Colonic mucosa (tissue), 4 donors: ENCODE data around the gene CCSER1. TPM values are rescaled to one million over a fixed set of nuclear protein-coding genes. Genes with fewer than 3 reads are reported as not detected.
"Not testable (repeated sequence)": the region's sequence is repeated elsewhere in the genome, so short reads cannot be mapped to it uniquely, and the experiment has no call there.

Experiments used
- DNase-seq: peaks from one replicate; pipeline ENCODE4 v3.0.0-alpha.2; 2020
- H3K27ac ChIP-seq: fragments of 200-600 bp; one replicate; pipeline ENCODE4 v1.8.0; 2021
- H3K27me3 ChIP-seq: fragments of 200-600 bp; one replicate; pipeline ENCODE4 v1.8.0; 2021
- H3K36me3 ChIP-seq: fragments of 200-600 bp; one replicate; pipeline ENCODE4 v1.8.0; 2021
- H3K4me1 ChIP-seq: fragments of 200-600 bp; one replicate; pipeline ENCODE4 v1.8.0; 2021; ENCODE audit warnings: mild to moderate bottlenecking
- H3K4me3 ChIP-seq: fragments of 200-600 bp; one replicate; pipeline ENCODE4 v1.8.0; 2021
- H3K9ac ChIP-seq, 2 donors: one replicate each; pipeline ENCODE4 v1.7.0; 2013; ENCODE audit warnings: control low read depth in 2 of 2, low read depth in 2 of 2, low read length in 2 of 2
- H3K9me3 ChIP-seq: fragments of 200-600 bp; one replicate; pipeline ENCODE4 v1.8.0; 2021
- intact Hi-C: fragments of 100-400 bp; cut with DNase I; formaldehyde crosslinking; loops from one replicate; pipeline ENCODE4 v1.14.1; 2022
- total RNA-seq, 2 donors: library from RNA; stranded (reverse); fragmentation: NEBNext Ultra II Directional in 1 of 2; extraction: Animal tissue kit (Norgen Biotek cat#: 25700) in 1 of 2; gene quantifications; one replicate each; pipeline ENCODE4 v1.2.1, GENCODE V29; 2021
- TF ChIP-seq, protein P1 (sequence below): fragments of 200-600 bp; IDR thresholded peaks from one replicate; pipeline ENCODE4 v1.8.0; 2022; ENCODE audit warnings: antibody characterized with exemption, mild to moderate bottlenecking
- donor health status: healthy.
- donor health status: DM: no; HTN: no; CAD: no.
- donor health status: DM: no; HTN: no; CAD: no.

CCSER1 gene
- total RNA-seq, 2 donors from 2014 or later: 11.2 to 13.4 TPM

DNA sequence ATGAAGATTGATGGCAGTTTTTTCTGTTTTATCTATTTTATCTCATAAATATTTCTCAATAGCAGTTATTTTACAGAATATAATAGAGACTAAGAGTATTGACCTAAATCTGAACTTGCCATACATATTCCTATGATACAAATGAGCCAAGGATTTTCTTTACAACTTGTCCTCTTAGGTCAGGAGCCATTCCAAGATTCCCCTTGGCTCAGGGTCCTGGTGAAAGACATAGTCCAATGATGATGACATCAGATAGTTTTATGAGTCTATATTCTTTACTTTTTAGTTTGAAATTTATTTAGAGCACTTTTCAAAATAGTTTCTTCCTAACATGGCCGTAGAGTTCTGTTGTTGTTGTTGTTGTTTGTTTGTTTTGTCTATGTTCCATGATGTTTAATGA is 1307.4 kb downstream of the CCSER1 start:
- TF ChIP-seq, protein P1, sequence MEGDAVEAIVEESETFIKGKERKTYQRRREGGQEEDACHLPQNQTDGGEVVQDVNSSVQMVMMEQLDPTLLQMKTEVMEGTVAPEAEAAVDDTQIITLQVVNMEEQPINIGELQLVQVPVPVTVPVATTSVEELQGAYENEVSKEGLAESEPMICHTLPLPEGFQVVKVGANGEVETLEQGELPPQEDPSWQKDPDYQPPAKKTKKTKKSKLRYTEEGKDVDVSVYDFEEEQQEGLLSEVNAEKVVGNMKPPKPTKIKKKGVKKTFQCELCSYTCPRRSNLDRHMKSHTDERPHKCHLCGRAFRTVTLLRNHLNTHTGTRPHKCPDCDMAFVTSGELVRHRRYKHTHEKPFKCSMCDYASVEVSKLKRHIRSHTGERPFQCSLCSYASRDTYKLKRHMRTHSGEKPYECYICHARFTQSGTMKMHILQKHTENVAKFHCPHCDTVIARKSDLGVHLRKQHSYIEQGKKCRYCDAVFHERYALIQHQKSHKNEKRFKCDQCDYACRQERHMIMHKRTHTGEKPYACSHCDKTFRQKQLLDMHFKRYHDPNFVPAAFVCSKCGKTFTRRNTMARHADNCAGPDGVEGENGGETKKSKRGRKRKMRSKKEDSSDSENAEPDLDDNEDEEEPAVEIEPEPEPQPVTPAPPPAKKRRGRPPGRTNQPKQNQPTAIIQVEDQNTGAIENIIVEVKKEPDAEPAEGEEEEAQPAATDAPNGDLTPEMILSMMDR: no peak

DNA sequence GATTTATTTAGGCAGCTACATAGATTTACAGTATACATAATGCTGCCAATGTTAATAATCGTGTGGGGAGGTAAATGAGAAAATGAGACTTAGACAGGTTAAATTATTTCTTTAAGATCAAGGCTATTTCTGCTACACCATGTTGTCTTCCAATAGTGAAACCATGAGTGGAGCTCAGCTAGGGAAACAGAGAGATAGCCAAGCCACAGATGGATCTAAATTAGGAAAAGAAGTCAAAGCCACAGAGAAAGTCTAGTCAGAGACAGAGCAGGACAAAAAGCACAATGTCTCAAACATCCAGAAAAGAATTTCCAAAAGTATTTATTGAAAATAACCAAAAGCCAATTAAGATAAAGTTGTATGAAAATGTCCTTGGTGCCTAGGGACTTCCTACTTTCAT is 1309.4 kb downstream of the CCSER1 start:
- Histone ChIP-seq H3K27ac (no peak overlapping the region), H3K4me1 (no peaks in the 10 kb centered on the region), H3K36me3 (no peaks in the 10 kb centered on the region), H3K27me3 (no peaks in the 10 kb centered on the region), H3K9me3 (no peaks in the 10 kb centered on the region), H3K9ac (no peak overlapping the region), H3K4me3 (no peak overlapping the region)
- TF ChIP-seq, protein P1: no peak
- intact Hi-C loops: no loop called here
- DNase-seq: no peak

More for the DNA sequence above, 1307.4 kb downstream of the CCSER1 start:
- Histone ChIP-seq H3K4me1 (no peaks in the 10 kb centered on the region), H3K9ac (no peak overlapping the region), H3K9me3 (no peaks in the 10 kb centered on the region), H3K36me3 (no peaks in the 10 kb centered on the region), H3K4me3 (no peak overlapping the region), H3K27me3 (no peaks in the 10 kb centered on the region), H3K27ac (no peak overlapping the region)
- intact Hi-C loops: no loop called here
- no peak for DNase-seq

DNA sequence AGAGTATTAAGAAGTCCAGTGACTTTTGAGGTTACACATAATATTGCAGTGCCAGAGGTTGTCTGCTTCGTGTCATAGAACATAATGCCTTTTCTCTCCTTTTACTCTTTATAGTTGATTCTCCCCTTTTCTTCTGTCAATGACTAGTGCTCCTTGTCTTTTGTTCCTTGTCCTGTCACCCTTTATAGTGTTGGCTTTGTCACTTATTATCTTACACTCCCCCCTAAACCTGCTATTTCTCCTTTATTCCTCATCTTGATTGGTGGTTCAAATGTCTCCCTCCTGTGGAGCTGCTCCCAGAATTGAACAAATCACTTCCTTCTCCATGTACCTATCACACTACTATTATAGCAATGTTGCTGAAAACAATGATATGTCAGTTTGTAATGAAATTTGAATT is 1320.0 kb downstream of the CCSER1 start:
- Histone ChIP-seq H3K9ac (no peak overlapping the region), H3K9me3 (no peaks in the 10 kb centered on the region), H3K4me1 (no peaks in the 10 kb centered on the region), H3K27me3 (no peaks in the 10 kb centered on the region), H3K4me3 (no peak overlapping the region), H3K36me3 (no peaks in the 10 kb centered on the region), H3K27ac (no peak overlapping the region)
- TF ChIP-seq, protein P1: no peak
- intact Hi-C loops: no loop called here
- no peak for DNase-seq

DNA sequence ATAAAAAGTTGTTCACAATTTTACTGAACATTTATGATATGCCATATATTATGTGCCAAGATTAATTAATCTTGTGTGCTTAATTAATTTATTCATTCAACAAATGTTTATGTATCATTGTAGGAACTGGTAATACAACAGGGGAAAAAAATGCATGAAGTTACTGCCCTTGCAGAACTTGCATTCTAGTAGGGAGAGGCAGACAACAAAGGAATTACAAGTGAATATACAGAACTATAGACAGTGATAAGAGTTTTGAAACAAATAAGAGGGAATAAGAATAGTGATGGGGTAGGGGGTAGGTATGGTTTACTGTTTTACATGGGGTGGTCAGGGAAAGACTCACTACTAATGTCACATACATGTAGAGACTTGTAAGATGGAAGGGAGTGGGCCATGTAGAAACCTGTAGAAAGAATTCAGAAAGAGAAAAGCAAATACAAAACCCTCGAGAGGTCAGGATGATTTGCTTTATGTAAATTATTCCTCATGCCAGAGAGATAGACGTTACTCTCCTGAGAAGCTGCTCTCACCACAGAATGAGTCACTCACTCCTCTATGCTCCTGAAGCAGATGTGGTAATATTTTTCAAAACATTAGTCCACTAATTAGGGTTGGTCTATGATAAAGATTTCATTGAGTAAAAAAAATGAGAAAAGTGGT is 1321.6 kb downstream of the CCSER1 start:
- Histone ChIP-seq H3K27ac (no peak overlapping the region), H3K9ac (no peak overlapping the region), H3K4me3 (no peak overlapping the region), H3K27me3 (no peaks in the 10 kb centered on the region), H3K9me3 (no peaks in the 10 kb centered on the region), H3K36me3 (no peaks in the 10 kb centered on the region), H3K4me1 (no peaks in the 10 kb centered on the region)
- TF ChIP-seq, protein P1: no peak
- no peak for DNase-seq
- intact Hi-C loops: no loop called here

DNA sequence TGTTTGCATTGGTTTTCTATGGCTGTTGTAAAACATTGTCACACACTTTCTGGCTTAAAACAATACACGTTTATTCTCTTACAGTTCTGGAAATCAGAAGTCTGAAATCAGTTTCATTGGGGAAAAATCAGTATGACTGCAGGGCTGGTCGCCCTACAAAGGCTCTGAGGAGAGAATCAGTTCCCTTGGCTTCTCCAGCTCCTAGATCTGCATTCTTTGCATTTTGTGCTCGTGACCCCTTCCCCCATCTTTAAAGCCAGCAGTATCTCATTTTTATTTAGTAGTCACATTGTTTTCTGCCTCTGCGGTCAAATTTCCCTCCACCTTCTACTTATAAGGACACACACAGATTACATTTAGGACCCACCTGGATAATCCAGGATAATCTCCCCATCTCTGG is 1326.9 kb downstream of the CCSER1 start:
- H3K27me3 ChIP-seq: no peaks in the 10 kb centered on the region

DNA sequence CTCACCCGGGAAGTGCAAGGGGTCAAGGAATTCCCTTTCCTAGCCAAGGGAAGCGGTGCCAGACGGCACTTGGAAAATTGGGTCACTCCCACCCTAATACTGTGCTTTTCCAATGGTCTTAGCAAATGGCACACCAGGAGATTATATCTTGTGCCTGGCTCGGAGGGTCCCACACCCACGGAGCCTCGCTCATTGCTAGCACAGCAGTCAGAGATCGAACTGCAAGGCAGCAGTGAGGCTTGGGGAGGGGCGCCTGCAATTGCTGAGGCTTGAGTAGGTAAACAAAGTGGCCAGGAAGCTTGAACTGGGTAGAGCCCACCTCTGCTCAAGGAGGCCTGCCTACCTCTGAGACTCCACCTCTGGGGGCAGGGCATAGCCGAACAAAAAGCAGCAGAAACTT is 1335.4 kb downstream of the CCSER1 start:
- H3K4me1 ChIP-seq, H3K9ac ChIP-seq, H3K36me3 ChIP-seq, DNase-seq, H3K27me3 ChIP-seq, intact Hi-C loops, H3K27ac ChIP-seq, H3K4me3 ChIP-seq, H3K9me3 ChIP-seq: not testable (repeated sequence)

More for the DNA sequence above, 1326.9 kb downstream of the CCSER1 start:
- Histone ChIP-seq H3K4me3 (no peak overlapping the region), H3K9ac (no peak overlapping the region), H3K9me3 (no peaks in the 10 kb centered on the region), H3K27ac (no peak overlapping the region), H3K36me3 (no peaks in the 10 kb centered on the region), H3K4me1 (no peaks in the 10 kb centered on the region)
- TF ChIP-seq, protein P1: no peak
- intact Hi-C loops: no loop called here
- no peak for DNase-seq
